Motor neuron (in vitro differentiated cells): ENCODE results near the gene TNRC18. TPM values are rescaled to one million over a fixed set of nuclear protein-coding genes. Genes with fewer than 3 reads are reported as not detected.

ENCODE experiments used
- ATAC-seq, 8 experiments: fragments of 200-7000 bp; cut with Tn5 transposase; replicated peaks in 6 of 8; 2 replicates each; pipeline ENCODE4 v1.8.0; 2021; ENCODE audit warnings: mild to moderate bottlenecking in 8 of 8, moderate library complexity in 8 of 8
- H3K27ac ChIP-seq, 2 donors: fragments of 250-450 bp; sonication (Bioruptor Pico); 2 replicates each; pipeline ENCODE4 v1.9.0; 2021; ENCODE audit warnings: antibody characterized with exemption in 2 of 2, mild to moderate bottlenecking in 2 of 2, moderate library complexity in 1 of 2
- H3K4me1 ChIP-seq, 2 donors: fragments of 250-450 bp; sonication (Bioruptor Pico); replicated peaks in 1 of 2; 2 replicates each; pipeline ENCODE4 v1.6.1; 2021; ENCODE audit warnings: antibody characterized with exemption in 2 of 2, mild to moderate bottlenecking in 2 of 2, moderate library complexity in 1 of 2
- H3K4me3 ChIP-seq, 5 donors: fragments of 250-450 bp; sonication (Bioruptor Pico); 2 replicates each; pipeline ENCODE4 v1.9.0; 2021; ENCODE audit warnings: antibody characterized with exemption in 5 of 5, mild to moderate bottlenecking in 5 of 5, moderate library complexity in 4 of 5
- WGBS, 10 experiments: fragments of 450-650 bp; shearing (Covaris generic); methylation state at CpG; one replicate each; pipeline ENCODE4 v1.0.0; 2022; 5-methylcytosine and 5-hydroxymethylcytosine counted together
- in situ Hi-C, 9 experiments: fragments of 400-800 bp; cut with MboI; loops; one replicate each; pipeline ENCODE4 v1.15.0; 2021; ENCODE audit warnings: low sequenced_read_pairs in 9 of 9, low pct_unique_long_range_greater_than_20kb in 2 of 9; ENCODE audit not compliant: unreplicated experiment in 9 of 9
- total RNA-seq, 8 experiments: library from RNA; unstranded; fragments of 300-600 nt; gene quantifications; 2 replicates each; pipeline versions ENCODE4 v1.2.3 to v1.2.4, GENCODE V29; 2022

Gene TNRC18
- total RNA-seq, 8 experiments from 2014 or later, result 12.1 to 127 (median 45.8) TPM

- peak; percentile 60 to 86 (median 79) for ATAC-seq
- WGBS, 10 experiments, result 0 to 92% (median 46%) methylated on average over 1 to 6 of the region's 24 CpGs
- H3K4me3 ChIP-seq, result no peak overlapping the region
Measured at GRCh38 chr7:5406957-5407945, 16.4 kb downstream of the TNRC18 start.

GRCh38 chr7:5404421-5404826 is 19.2 kb downstream of the TNRC18 start:
- no peak overlapping the region for H3K27ac ChIP-seq
- H3K4me1 ChIP-seq, result peaks cover 17 to 24% of the 10 kb centered on the region in 2 donors
- in situ Hi-C loops, result no loop called here
- no peak overlapping the region for H3K4me3 ChIP-seq
- WGBS, 10 experiments, result 0 to 100% (median 60%) methylated on average over 1 to 2 of the region's 8 CpGs; no CpG with 5 or more reads in 6 of the 10 experiments
- peak in 5 of 8 experiments; percentile 22 to 62 (median 36) for ATAC-seq

More at GRCh38 chr7:5406957-5407945, 16.4 kb downstream of the TNRC18 start:
- peaks cover 17 to 24% of the 10 kb centered on the region in 2 donors for H3K4me1 ChIP-seq
- H3K27ac ChIP-seq, result peak overlapping the region; percentile 1 to 26
- in situ Hi-C loops, result no loop called here

- in situ Hi-C loops, result no loop called here
- ATAC-seq, result no peak
- H3K4me3 ChIP-seq, result no peak overlapping the region
- no peak overlapping the region for H3K27ac ChIP-seq
- WGBS, 10 experiments, result 92 to 100% (median 100%) methylated on average over 1 to 2 of the region's 6 CpGs; no CpG with 5 or more reads in 4 of the 10 experiments
- H3K4me1 ChIP-seq, result peaks cover 17 to 24% of the 10 kb centered on the region in 2 donors
Measured at GRCh38 chr7:5403442-5403841, 20.2 kb downstream of the TNRC18 start.

- 67 to 100% (median 90%) methylated on average over 1 to 5 of the region's 7 CpGs; no CpG with 5 or more reads in 5 of the 10 experiments for WGBS, 10 experiments
- ATAC-seq, result no peak
- H3K4me3 ChIP-seq, result no peak overlapping the region
- no peaks in the 10 kb centered on the region for H3K4me1 ChIP-seq
- in situ Hi-C loops, result no loop called here
- no peak overlapping the region for H3K27ac ChIP-seq
Measured at GRCh38 chr7:5397736-5398135, 25.9 kb downstream of the TNRC18 start.

- H3K27ac ChIP-seq, result no peak overlapping the region
- H3K4me1 ChIP-seq, result no peaks in the 10 kb centered on the region
- 7 to 94% (median 90%) methylated on average over 3 to 9 of the region's 30 CpGs; no CpG with 5 or more reads in 7 of the 10 experiments for WGBS, 10 experiments
- peak in 4 of 8 experiments; percentile 23 to 97 (median 96) for ATAC-seq
- no peak overlapping the region for H3K4me3 ChIP-seq
- in situ Hi-C loops, result no loop called here
Measured at GRCh38 chr7:5396999-5397663, 26.5 kb downstream of the TNRC18 start.

GRCh38 chr7:5396542-5396941 is 27.1 kb downstream of the TNRC18 start:
- peak in 3 of 8 experiments; percentile 30 to 38 (median 31) for ATAC-seq
- Histone ChIP-seq H3K27ac (no peak overlapping the region), H3K4me1 (no peaks in the 10 kb centered on the region), H3K4me3 (no peak overlapping the region)
- 10 to 100% (median 82%) methylated on average over 1 to 2 of the region's 6 CpGs; no CpG with 5 or more reads in 4 of the 10 experiments for WGBS, 10 experiments
- in situ Hi-C loops, result no loop called here

GRCh38 chr7:5395246-5395645 is 28.4 kb downstream of the TNRC18 start:
- 90 to 100% (median 95%) methylated on average over 1 to 2 of the region's 15 CpGs; no CpG with 5 or more reads in 6 of the 10 experiments for WGBS, 10 experiments
- ATAC-seq, result no peak
- Histone ChIP-seq H3K27ac (no peak overlapping the region), H3K4me3 (no peak overlapping the region), H3K4me1 (no peaks in the 10 kb centered on the region)
- in situ Hi-C loops, result no loop called here

- no peak overlapping the region for H3K27ac ChIP-seq
- ATAC-seq, result no peak
- H3K4me1 ChIP-seq, result no peaks in the 10 kb centered on the region
- 64 to 100% (median 80%) methylated on average over 1 to 7 of the region's 33 CpGs; no CpG with 5 or more reads in 5 of the 10 experiments for WGBS, 10 experiments
- in situ Hi-C loops, result no loop called here
- H3K4me3 ChIP-seq, result no peak overlapping the region
Measured at GRCh38 chr7:5394264-5395105, 29.1 kb downstream of the TNRC18 start.

GRCh38 chr7:5393748-5394147 is 29.9 kb downstream of the TNRC18 start:
- WGBS, 10 experiments, result 80 to 100% (median 96%) methylated on average over 1 to 5 of the region's 8 CpGs; no CpG with 5 or more reads in 6 of the 10 experiments
- in situ Hi-C loops, result no loop called here

GRCh38 chr7:5393328-5393727 is 30.3 kb downstream of the TNRC18 start:
- no peaks in the 10 kb centered on the region for H3K4me1 ChIP-seq
- in situ Hi-C loops, result no loop called here
- WGBS, 10 experiments, result 71 to 97% (median 94%) methylated on average over 1 to 5 of the region's 9 CpGs; no CpG with 5 or more reads in 6 of the 10 experiments
- no peak overlapping the region for H3K4me3 ChIP-seq
- no peak overlapping the region for H3K27ac ChIP-seq
- ATAC-seq, result no peak

More at GRCh38 chr7:5393748-5394147, 29.9 kb downstream of the TNRC18 start:
- Histone ChIP-seq H3K27ac (no peak overlapping the region), H3K4me1 (no peaks in the 10 kb centered on the region), H3K4me3 (no peak overlapping the region)
- no peak for ATAC-seq

GRCh38 chr7:5390918-5391317 is 32.7 kb downstream of the TNRC18 start:
- Histone ChIP-seq H3K27ac (no peak overlapping the region), H3K4me1 (no peaks in the 10 kb centered on the region), H3K4me3 (no peak overlapping the region)
- no peak for ATAC-seq
- 60 to 100% (median 92%) methylated on average over 1 to 2 of the region's 7 CpGs; no CpG with 5 or more reads in 4 of the 10 experiments for WGBS, 10 experiments
- in situ Hi-C loops, result no loop called here

- in situ Hi-C loops, result no loop called here
- Histone ChIP-seq H3K4me1 (peaks cover 0 to 3% of the 10 kb centered on the region in 2 donors), H3K4me3 (no peak overlapping the region), H3K27ac (no peak overlapping the region)
- peak in 2 of 8 experiments; percentile 8 to 12 for ATAC-seq
- 100% methylated on average over 3 of the region's 64 CpGs; no CpG with 5 or more reads in 8 of the 10 experiments for WGBS, 10 experiments
Measured at GRCh38 chr7:5388905-5389433, 34.7 kb downstream of the TNRC18 start.
